ENCODE measurements around the gene FGF11. TPM values are rescaled to one million over a fixed set of nuclear protein-coding genes. Genes with fewer than 3 reads are reported as not detected.

The FGF11 gene
- total RNA-seq, 4 donors from 2014 or later, result 0.88 to 1.3 (median 1.2) TPM; not detected in 1

DNA sequence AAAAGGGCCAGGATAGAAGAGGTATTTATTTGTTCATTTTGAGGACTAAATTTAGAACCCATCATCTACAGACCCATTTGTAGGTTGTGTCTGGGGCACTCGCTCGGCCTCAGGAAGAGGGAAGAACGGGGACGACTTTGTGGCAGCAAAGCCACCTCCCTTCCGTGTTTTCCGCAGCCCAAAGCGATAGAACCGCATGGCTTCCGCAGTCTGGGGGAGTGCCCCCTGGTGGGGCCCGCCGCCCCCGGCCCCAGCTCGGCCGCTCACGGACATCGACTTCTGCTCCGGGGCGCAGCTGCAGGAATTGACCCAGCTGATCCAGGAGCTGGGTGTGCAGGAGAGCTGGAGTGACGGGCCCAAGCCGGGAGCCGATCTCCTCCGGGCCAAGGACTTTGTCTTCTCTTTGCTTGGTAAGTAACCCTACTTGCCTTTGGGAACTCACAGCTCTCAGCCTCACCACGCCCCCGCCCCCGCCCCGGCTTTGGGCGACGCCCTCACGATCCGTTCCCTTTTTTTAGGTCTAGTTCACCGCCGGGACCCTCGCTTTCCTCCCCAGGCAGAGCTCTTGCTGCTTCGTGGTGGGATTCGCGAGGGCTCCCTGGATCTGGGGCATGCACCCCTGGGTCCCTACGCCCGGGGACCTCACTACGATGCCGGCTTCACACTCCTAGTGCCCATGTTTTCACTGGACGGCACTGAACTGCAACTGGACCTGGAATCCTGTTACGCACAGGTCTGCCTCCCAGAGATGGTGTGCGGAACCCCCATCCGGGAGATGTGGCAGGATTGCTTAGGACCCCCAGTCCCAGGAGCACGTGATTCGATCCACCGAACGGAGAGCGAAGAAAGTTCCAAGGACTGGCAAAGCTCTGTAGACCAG, 3.4 kb upstream of the FGF11 start:
- no peak for TF ChIP-seq CTCF (IDR thresholded peaks at IDR 0.05; ENCODE audit: low read depth)

DNA sequence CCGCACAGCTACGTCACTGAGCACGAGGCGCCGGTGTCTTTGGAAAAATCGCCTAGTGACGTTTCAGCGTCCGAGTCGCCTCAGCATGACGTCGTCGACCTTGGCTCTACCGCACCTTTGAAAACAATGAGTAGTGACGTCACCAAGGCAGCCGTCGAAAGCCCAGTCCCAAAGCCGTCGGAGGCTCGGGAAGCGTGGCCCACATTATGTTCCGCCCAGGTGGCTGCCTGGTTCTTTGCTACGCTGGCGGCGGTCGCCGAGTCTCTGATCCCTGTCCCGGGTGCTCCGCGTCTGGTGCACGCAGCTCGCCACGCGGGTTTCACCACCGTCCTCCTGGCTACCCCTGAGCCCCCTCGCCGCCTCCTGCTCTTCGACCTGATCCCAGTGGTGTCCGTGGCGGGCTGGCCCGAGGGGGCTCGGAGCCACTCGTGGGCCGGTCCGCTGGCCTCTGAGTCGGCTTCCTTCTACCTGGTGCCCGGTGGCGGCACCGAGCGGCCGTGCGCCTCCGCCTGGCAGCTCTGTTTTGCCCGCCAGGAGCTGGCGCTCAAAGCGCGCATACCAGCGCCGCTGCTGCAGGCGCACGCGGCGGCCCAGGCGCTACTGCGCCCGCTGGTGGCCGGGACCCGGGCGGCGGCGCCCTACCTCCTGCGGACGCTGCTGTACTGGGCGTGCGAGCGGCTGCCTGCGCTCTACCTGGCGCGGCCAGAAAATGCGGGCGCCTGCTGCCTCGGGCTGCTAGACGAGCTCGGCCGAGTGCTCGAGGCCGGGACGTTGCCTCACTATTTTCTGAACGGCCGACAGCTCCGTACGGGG, 2.5 kb upstream of the FGF11 start:
- TF ChIP-seq CTCF (IDR thresholded peaks at IDR 0.05; ENCODE audit: low read depth), result no peak

- TF ChIP-seq CTCF (IDR thresholded peaks at IDR 0.05; ENCODE audit: low read depth), result no peak
These were observed 1.9 kb upstream of the FGF11 start for GRCh38 chr17:7437369-7437863.

- no peak for TF ChIP-seq CTCF (IDR thresholded peaks at IDR 0.05; ENCODE audit: low read depth)
These were observed 1.2 kb upstream of the FGF11 start for GRCh38 chr17:7437950-7438614.

GRCh38 chr17:7438656-7439460, 454 bp upstream of the FGF11 start:
- no peak for TF ChIP-seq CTCF (IDR thresholded peaks at IDR 0.05; ENCODE audit: low read depth)

- TF ChIP-seq CTCF (IDR thresholded peaks at IDR 0.05; ENCODE audit: low read depth), result no peak
These were observed 961 bp downstream of the FGF11 start for GRCh38 chr17:7440113-7440833.
